WTC11 (cell line): ENCODE measurements around the gene WNT5B. TPM values are rescaled to one million over a fixed set of nuclear protein-coding genes. Genes with fewer than 3 reads are reported as not detected.

Source experiments
- ATAC-seq: fragments of 200-7000 bp; cut with Tn5 transposase; 2 replicates; pipeline ENCODE4 v1.10.0; 2021; ENCODE audit warnings: mild to moderate bottlenecking, moderate library complexity
- CTCF ChIA-PET: fragments of 300-600 bp; sonication (Branson Sonifier 250); formaldehyde crosslinking; loops from one replicate; lab custom pipeline; 2021; ENCODE audit warnings: antibody characterized with exemption; lab: Charles Lee
- POLR2A ChIA-PET: fragments of 350-600 bp; sonication (Branson Sonifier 250); formaldehyde crosslinking; loops from one replicate; lab custom pipeline; 2021; ENCODE audit warnings: antibody characterized with exemption; lab: Charles Lee
- DNase-seq: peaks from one replicate; pipeline ENCODE4 v3.0.0; 2021; ENCODE audit warnings: low spot score
- H3K27ac Mint-ChIP-seq: 2 replicates; pipeline ENCODE4 v1.8.0; 2021; ENCODE audit warnings: mixed read lengths
- H3K27me3 Mint-ChIP-seq: 2 replicates; pipeline ENCODE4 v1.8.0; 2021; ENCODE audit warnings: low read depth, mild to moderate bottlenecking, moderate library complexity, mixed read lengths
- H3K36me3 Mint-ChIP-seq: 2 replicates; pipeline ENCODE4 v1.8.0; 2021; ENCODE audit warnings: mixed read lengths
- H3K4me1 Mint-ChIP-seq: 2 replicates; pipeline ENCODE4 v1.8.0; 2022; ENCODE audit warnings: mixed read lengths
- H3K4me3 Mint-ChIP-seq: 2 replicates; pipeline ENCODE4 v1.8.0; 2021; ENCODE audit warnings: mild to moderate bottlenecking, moderate library complexity, mixed read lengths
- H3K9me3 Mint-ChIP-seq: 2 replicates; pipeline ENCODE4 v1.8.0; 2021; ENCODE audit warnings: mixed read lengths
- E2F1 ChIP-seq: sonication (generic); formaldehyde crosslinking; IDR thresholded peaks from 2 replicates; pipeline ENCODE4 v1.8.0; 2022; ENCODE audit warnings: mild to moderate bottlenecking, missing genetic modification reagents
- EMX1 ChIP-seq: fragments of 250-450 bp; sonication (Bioruptor Pico); IDR thresholded peaks from 2 replicates; pipeline ENCODE4 v1.8.0; 2021; ENCODE audit warnings: mild to moderate bottlenecking
- ESRRA ChIP-seq: sonication (generic); formaldehyde crosslinking; IDR thresholded peaks from 2 replicates; pipeline ENCODE4 v1.8.1; 2022; ENCODE audit warnings: mild to moderate bottlenecking, missing genetic modification reagents, borderline replicate concordance
- ETV6 ChIP-seq: sonication (generic); formaldehyde crosslinking; IDR thresholded peaks from 2 replicates; pipeline ENCODE4 v1.8.1; 2022; ENCODE audit warnings: mild to moderate bottlenecking, missing genetic modification reagents
- FOXJ3 ChIP-seq: sonication (generic); formaldehyde crosslinking; IDR thresholded peaks from 2 replicates; pipeline ENCODE4 v1.9.0; 2021; ENCODE audit warnings: missing genetic modification reagents, mild to moderate bottlenecking, borderline replicate concordance
- GTF2I ChIP-seq: fragments of 250-450 bp; sonication (Bioruptor Pico); conservative IDR thresholded peaks from 2 replicates; pipeline ENCODE4 v1.4.0; 2021; ENCODE audit warnings: mild to moderate bottlenecking
- HMGXB4 ChIP-seq: sonication (generic); formaldehyde crosslinking; IDR thresholded peaks from 2 replicates; pipeline ENCODE4 v1.8.1; 2023; ENCODE audit warnings: mild to moderate bottlenecking, moderate library complexity, missing genetic modification reagents
- MXD4 ChIP-seq: fragments of 250-450 bp; sonication (Bioruptor Pico); IDR thresholded peaks from 2 replicates; pipeline ENCODE4 v1.8.0; 2021; ENCODE audit warnings: mild to moderate bottlenecking, moderate library complexity, borderline replicate concordance
- MYBL2 ChIP-seq: sonication (generic); formaldehyde crosslinking; IDR thresholded peaks from 2 replicates; pipeline ENCODE4 v1.8.1; 2023; ENCODE audit warnings: mild to moderate bottlenecking, moderate library complexity, missing genetic modification reagents
- NFE2L1 ChIP-seq: sonication (generic); formaldehyde crosslinking; IDR thresholded peaks from 2 replicates; pipeline ENCODE4 v1.8.1; 2023; ENCODE audit warnings: missing genetic modification reagents
- NR2C2 ChIP-seq: sonication (generic); formaldehyde crosslinking; IDR thresholded peaks from 2 replicates; pipeline ENCODE4 v1.8.0; 2022; ENCODE audit warnings: mild to moderate bottlenecking, missing genetic modification reagents
- RORB ChIP-seq: fragments of 250-450 bp; sonication (Bioruptor Pico); IDR thresholded peaks from 2 replicates; pipeline ENCODE4 v1.9.0; 2021; ENCODE audit warnings: mild to moderate bottlenecking
- TEAD1 ChIP-seq: sonication (generic); formaldehyde crosslinking; IDR thresholded peaks from 2 replicates; pipeline ENCODE4 v1.8.0; 2022; ENCODE audit warnings: mild to moderate bottlenecking, missing genetic modification reagents
- USF2 ChIP-seq: sonication (generic); formaldehyde crosslinking; IDR thresholded peaks from 2 replicates; pipeline ENCODE4 v1.8.1; 2023; ENCODE audit warnings: mild to moderate bottlenecking, missing genetic modification reagents, moderate library complexity
- ZNF138 ChIP-seq: sonication (generic); formaldehyde crosslinking; conservative IDR thresholded peaks from 2 replicates; pipeline ENCODE4 v1.8.1; 2022; ENCODE audit warnings: mild to moderate bottlenecking, moderate library complexity, missing genetic modification reagents
- ZNF232 ChIP-seq: sonication (generic); formaldehyde crosslinking; IDR thresholded peaks from 2 replicates; pipeline ENCODE4 v1.8.0; 2022; ENCODE audit warnings: mild to moderate bottlenecking, missing genetic modification reagents
- ZNF317 ChIP-seq: sonication (generic); formaldehyde crosslinking; IDR thresholded peaks from 2 replicates; pipeline ENCODE4 v1.8.1; 2023; ENCODE audit warnings: low read depth, mild to moderate bottlenecking, moderate library complexity, missing genetic modification reagents, borderline replicate concordance
- ZNF416 ChIP-seq: fragments of 250-450 bp; sonication (Bioruptor Pico); IDR thresholded peaks from 2 replicates; pipeline ENCODE4 v1.9.0; 2021; ENCODE audit warnings: mild to moderate bottlenecking, inconsistent platforms
- ZNF671 ChIP-seq: fragments of 250-450 bp; sonication (Bioruptor Pico); IDR thresholded peaks from 2 replicates; pipeline ENCODE4 v1.8.0; 2021; ENCODE audit warnings: mild to moderate bottlenecking
- total RNA-seq: library from RNA; stranded (reverse); gene quantifications from 3 replicates; pipeline ENCODE4 v1.2.3, GENCODE V29; 2021
- TF ChIP-seq, protein P1 (sequence below): sonication (generic); formaldehyde crosslinking; IDR thresholded peaks from 2 replicates; pipeline ENCODE4 v1.8.0; 2022; ENCODE audit warnings: missing genetic modification reagents
- TF ChIP-seq, protein P2 (sequence below): sonication (generic); formaldehyde crosslinking; IDR thresholded peaks from 2 replicates; pipeline ENCODE4 v1.8.1; 2023; ENCODE audit warnings: mild to moderate bottlenecking, missing genetic modification reagents
- TF ChIP-seq, protein P3 (sequence below): fragments of 250-450 bp; sonication (Bioruptor Pico); IDR thresholded peaks from 2 replicates; pipeline ENCODE4 v1.9.0; 2021; ENCODE audit warnings: moderate library complexity, mild to moderate bottlenecking, inconsistent platforms, borderline replicate concordance
- TF ChIP-seq, protein P4 (sequence below): fragments of 250-450 bp; sonication (Bioruptor Pico); IDR thresholded peaks from 2 replicates; pipeline ENCODE4 v1.8.0; 2021; ENCODE audit warnings: mild to moderate bottlenecking
- TF ChIP-seq, protein P5 (sequence below): sonication (generic); formaldehyde crosslinking; IDR thresholded peaks from 2 replicates; pipeline ENCODE4 v1.8.1; 2023; ENCODE audit warnings: mild to moderate bottlenecking, missing genetic modification reagents

The WNT5B gene
- total RNA-seq, 1 experiment from 2014 or later = 4.5 TPM

GRCh38 chr12:1666215-1666614 lies 37.2 kb downstream of the WNT5B start (continued):
- TF ChIP-seq, protein P1, sequence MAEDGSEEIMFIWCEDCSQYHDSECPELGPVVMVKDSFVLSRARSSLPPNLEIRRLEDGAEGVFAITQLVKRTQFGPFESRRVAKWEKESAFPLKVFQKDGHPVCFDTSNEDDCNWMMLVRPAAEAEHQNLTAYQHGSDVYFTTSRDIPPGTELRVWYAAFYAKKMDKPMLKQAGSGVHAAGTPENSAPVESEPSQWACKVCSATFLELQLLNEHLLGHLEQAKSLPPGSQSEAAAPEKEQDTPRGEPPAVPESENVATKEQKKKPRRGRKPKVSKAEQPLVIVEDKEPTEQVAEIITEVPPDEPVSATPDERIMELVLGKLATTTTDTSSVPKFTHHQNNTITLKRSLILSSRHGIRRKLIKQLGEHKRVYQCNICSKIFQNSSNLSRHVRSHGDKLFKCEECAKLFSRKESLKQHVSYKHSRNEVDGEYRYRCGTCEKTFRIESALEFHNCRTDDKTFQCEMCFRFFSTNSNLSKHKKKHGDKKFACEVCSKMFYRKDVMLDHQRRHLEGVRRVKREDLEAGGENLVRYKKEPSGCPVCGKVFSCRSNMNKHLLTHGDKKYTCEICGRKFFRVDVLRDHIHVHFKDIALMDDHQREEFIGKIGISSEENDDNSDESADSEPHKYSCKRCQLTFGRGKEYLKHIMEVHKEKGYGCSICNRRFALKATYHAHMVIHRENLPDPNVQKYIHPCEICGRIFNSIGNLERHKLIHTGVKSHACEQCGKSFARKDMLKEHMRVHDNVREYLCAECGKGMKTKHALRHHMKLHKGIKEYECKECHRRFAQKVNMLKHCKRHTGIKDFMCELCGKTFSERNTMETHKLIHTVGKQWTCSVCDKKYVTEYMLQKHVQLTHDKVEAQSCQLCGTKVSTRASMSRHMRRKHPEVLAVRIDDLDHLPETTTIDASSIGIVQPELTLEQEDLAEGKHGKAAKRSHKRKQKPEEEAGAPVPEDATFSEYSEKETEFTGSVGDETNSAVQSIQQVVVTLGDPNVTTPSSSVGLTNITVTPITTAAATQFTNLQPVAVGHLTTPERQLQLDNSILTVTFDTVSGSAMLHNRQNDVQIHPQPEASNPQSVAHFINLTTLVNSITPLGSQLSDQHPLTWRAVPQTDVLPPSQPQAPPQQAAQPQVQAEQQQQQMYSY (CRISPR knock-in tag) = no peak
- TF ChIP-seq ETV6 (CRISPR knock-in tag) = no peak
- TF ChIP-seq E2F1 = no peak
- TF ChIP-seq HMGXB4 (CRISPR knock-in tag) = no peak
- TF ChIP-seq ZNF671 = no peak
- TF ChIP-seq, protein P2, sequence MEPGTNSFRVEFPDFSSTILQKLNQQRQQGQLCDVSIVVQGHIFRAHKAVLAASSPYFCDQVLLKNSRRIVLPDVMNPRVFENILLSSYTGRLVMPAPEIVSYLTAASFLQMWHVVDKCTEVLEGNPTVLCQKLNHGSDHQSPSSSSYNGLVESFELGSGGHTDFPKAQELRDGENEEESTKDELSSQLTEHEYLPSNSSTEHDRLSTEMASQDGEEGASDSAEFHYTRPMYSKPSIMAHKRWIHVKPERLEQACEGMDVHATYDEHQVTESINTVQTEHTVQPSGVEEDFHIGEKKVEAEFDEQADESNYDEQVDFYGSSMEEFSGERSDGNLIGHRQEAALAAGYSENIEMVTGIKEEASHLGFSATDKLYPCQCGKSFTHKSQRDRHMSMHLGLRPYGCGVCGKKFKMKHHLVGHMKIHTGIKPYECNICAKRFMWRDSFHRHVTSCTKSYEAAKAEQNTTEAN (CRISPR knock-in tag) = no peak

- ATAC-seq = no peak
- Mint-ChIP-seq H3K27ac (no peak overlapping the region), H3K4me1 (peaks cover 8% of the 10 kb centered on the region), H3K27me3 (peaks cover 22% of the 10 kb centered on the region), H3K36me3 (no peaks in the 10 kb centered on the region), H3K9me3 (no peaks in the 10 kb centered on the region), H3K4me3 (no peak overlapping the region)
- ChIA-PET POLR2A (no interaction called here), CTCF (interaction anchor here (1.4 kb wide), 1 partner anchor 14 kb away, joined by 6 read pairs; no protein-coding TSS in a partner anchor)
- no peak for DNase-seq
- TF ChIP-seq GTF2I (no peak), ESRRA (no peak), ZNF232 (no peak), NR2C2 (no peak), EMX1 (no peak), ZNF416 (CRISPR knock-in tag) (no peak), NFE2L1 (CRISPR knock-in tag) (no peak), USF2 (no peak), TEAD1 (CRISPR knock-in tag) (no peak), RORB (no peak), FOXJ3 (no peak), ZNF317 (CRISPR knock-in tag) (no peak), MXD4 (CRISPR knock-in tag) (no peak), MYBL2 (CRISPR knock-in tag) (no peak), ZNF138 (CRISPR knock-in tag) (no peak)
- TF ChIP-seq, protein P3, sequence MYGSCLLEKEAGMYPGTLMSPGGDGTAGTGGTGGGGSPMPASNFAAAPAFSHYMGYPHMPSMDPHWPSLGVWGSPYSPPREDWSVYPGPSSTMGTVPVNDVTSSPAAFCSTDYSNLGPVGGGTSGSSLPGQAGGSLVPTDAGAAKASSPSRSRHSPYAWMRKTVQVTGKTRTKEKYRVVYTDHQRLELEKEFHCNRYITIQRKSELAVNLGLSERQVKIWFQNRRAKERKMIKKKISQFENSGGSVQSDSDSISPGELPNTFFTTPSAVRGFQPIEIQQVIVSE (CRISPR knock-in tag) = no peak
- TF ChIP-seq, protein P4, sequence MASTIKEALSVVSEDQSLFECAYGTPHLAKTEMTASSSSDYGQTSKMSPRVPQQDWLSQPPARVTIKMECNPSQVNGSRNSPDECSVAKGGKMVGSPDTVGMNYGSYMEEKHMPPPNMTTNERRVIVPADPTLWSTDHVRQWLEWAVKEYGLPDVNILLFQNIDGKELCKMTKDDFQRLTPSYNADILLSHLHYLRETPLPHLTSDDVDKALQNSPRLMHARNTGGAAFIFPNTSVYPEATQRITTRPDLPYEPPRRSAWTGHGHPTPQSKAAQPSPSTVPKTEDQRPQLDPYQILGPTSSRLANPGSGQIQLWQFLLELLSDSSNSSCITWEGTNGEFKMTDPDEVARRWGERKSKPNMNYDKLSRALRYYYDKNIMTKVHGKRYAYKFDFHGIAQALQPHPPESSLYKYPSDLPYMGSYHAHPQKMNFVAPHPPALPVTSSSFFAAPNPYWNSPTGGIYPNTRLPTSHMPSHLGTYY (CRISPR knock-in tag) = no peak
- TF ChIP-seq, protein P5, sequence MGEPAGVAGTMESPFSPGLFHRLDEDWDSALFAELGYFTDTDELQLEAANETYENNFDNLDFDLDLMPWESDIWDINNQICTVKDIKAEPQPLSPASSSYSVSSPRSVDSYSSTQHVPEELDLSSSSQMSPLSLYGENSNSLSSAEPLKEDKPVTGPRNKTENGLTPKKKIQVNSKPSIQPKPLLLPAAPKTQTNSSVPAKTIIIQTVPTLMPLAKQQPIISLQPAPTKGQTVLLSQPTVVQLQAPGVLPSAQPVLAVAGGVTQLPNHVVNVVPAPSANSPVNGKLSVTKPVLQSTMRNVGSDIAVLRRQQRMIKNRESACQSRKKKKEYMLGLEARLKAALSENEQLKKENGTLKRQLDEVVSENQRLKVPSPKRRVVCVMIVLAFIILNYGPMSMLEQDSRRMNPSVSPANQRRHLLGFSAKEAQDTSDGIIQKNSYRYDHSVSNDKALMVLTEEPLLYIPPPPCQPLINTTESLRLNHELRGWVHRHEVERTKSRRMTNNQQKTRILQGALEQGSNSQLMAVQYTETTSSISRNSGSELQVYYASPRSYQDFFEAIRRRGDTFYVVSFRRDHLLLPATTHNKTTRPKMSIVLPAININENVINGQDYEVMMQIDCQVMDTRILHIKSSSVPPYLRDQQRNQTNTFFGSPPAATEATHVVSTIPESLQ = no peak
These were observed 37.7 kb downstream of the WNT5B start for GRCh38 chr12:1666685-1667162.
